Measurements from ENCODE around the gene CES2.

DNA sequence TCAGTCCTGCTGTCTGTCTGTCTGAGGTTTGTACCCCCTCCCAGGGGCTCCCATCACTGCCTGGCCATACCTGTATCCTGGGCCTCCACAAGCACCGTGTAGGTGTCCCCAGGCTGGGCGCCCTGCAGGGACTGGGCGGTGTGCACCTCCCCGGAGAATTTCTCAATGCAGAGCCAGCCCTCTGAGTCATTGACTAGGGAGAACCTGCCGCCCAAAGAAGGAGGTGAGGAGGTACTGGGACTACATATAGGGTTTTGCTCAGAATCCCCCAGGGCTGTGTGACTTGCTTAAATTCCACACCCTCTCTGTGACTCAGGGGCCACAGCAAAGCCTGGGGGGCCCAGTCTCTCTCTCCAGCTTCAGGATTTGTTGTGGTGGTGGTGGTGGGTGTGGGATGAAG lies 24.2 kb upstream of the CES2 start:
- TF ChIP-seq POLR2A (IDR thresholded peaks at IDR 0.05; ENCODE audit: low read length) (no peak), GATA1 (IDR thresholded peaks at IDR 0.05; ENCODE audit: low read depth, low read length) (no peak)

Data from erythroblast (primary cell).